IMR-90 (cell line): ENCODE results near the gene PRKCH. TPM values are rescaled to one million over a fixed set of nuclear protein-coding genes. Genes with fewer than 3 reads are reported as not detected.

Source experiments
- ATAC-seq: fragments of 200-7000 bp; cut with Tn5 transposase; 2 replicates; pipeline ENCODE4 v1.9.1; 2020; ENCODE audit warnings: low read depth, mild to moderate bottlenecking, moderate library complexity
- BruUV-seq: library from RNA; stranded (reverse); fragments of 400-500 nt; replicated peaks from 2 replicates; lab custom pipeline; 2021; lab: Mats Ljungman, UMichigan
- CTCF ChIA-PET: fragments of 300-600 bp; formaldehyde crosslinking; extraction: SDS; loops from one replicate; lab custom pipeline; 2021; ENCODE audit warnings: antibody characterized with exemption; lab: Yijun Ruan, JAX
- POLR2A ChIA-PET: fragments of 300-600 bp; sonication (Branson Sonifier 250); formaldehyde crosslinking; loops from one replicate; lab custom pipeline; 2022; ENCODE audit warnings: antibody characterized with exemption; ENCODE audit not compliant: unreplicated experiment; lab: Charles Lee
- DNase-seq: peaks from one replicate; pipeline ENCODE4 v3.0.0; 2013
- H2AFZ ChIP-seq: replicated peaks from 2 replicates; pipeline ENCODE3; 2013; ENCODE audit warnings: low read length, mild to moderate bottlenecking; ENCODE audit not compliant: poor library complexity
- H2AK5ac ChIP-seq: 2 replicates; pipeline ENCODE4 v1.6.1; 2013; ENCODE audit warnings: low read depth, low read length, inconsistent platforms
- H2AK9ac ChIP-seq: replicated peaks from 2 replicates; pipeline ENCODE3; 2013; ENCODE audit warnings: mild to moderate bottlenecking, low read depth, low read length, moderate library complexity; ENCODE audit not compliant: poor library complexity
- H2BK120ac ChIP-seq: 2 replicates; pipeline ENCODE4 v1.6.1; 2013; ENCODE audit warnings: low read depth, low read length, inconsistent platforms
- H2BK15ac ChIP-seq: 3 replicates; pipeline ENCODE4 v1.6.1; 2013; ENCODE audit warnings: low read depth, low read length, inconsistent platforms
- H2BK20ac ChIP-seq: 2 replicates; pipeline ENCODE4 v1.6.1; 2013; ENCODE audit warnings: low read depth, mild to moderate bottlenecking, inconsistent platforms, low read length, moderate library complexity
- H2BK5ac ChIP-seq: 2 replicates; pipeline ENCODE4 v1.6.1; 2013; ENCODE audit warnings: mild to moderate bottlenecking, low read depth, low read length, inconsistent platforms; ENCODE audit not compliant: poor library complexity, severe bottlenecking
- H3K14ac ChIP-seq: replicated peaks from 2 replicates; pipeline ENCODE4 v1.6.1; 2013; ENCODE audit warnings: low read depth, low read length, inconsistent platforms
- H3K18ac ChIP-seq: 2 replicates; pipeline ENCODE4 v1.6.1; 2013; ENCODE audit warnings: low read depth, low read length, control low read depth
- H3K23ac ChIP-seq: 2 replicates; pipeline ENCODE4 v1.6.1; 2013; ENCODE audit warnings: low read depth, low read length, inconsistent platforms
- H3K27ac ChIP-seq: 2 replicates; pipeline ENCODE4 v1.5.1; 2013; ENCODE audit warnings: mild to moderate bottlenecking, control low read depth, low read length; ENCODE audit not compliant: insufficient read depth
- H3K27me3 ChIP-seq: 2 replicates; pipeline ENCODE4 v1.6.1; 2013; ENCODE audit warnings: low read length; ENCODE audit not compliant: control insufficient read depth, insufficient read depth
- H3K36me3 ChIP-seq: 2 replicates; pipeline ENCODE4 v1.6.1; 2013; ENCODE audit warnings: low read length, mixed read lengths; ENCODE audit not compliant: control insufficient read depth, insufficient read depth
- H3K4ac ChIP-seq: 2 replicates; pipeline ENCODE4 v1.6.1; 2013; ENCODE audit warnings: low read depth, low read length, inconsistent platforms
- H3K4me1 ChIP-seq: 2 replicates; pipeline ENCODE4 v1.6.1; 2013; ENCODE audit warnings: low read length, mixed read lengths; ENCODE audit not compliant: control insufficient read depth, insufficient read depth
- H3K4me2 ChIP-seq: 2 replicates; pipeline ENCODE4 v1.6.1; 2013; ENCODE audit warnings: low read depth, mild to moderate bottlenecking, control low read depth, low read length, moderate library complexity
- H3K4me3 ChIP-seq: 2 replicates; pipeline ENCODE4 v1.5.1; 2013; ENCODE audit warnings: low read depth, mild to moderate bottlenecking, control low read depth, low read length, moderate library complexity; ENCODE audit not compliant: insufficient read depth
- H3K56ac ChIP-seq: 2 replicates; pipeline ENCODE4 v1.6.1; 2013; ENCODE audit warnings: low read length, inconsistent platforms; ENCODE audit not compliant: insufficient read depth; ENCODE audit errors: extremely low read depth
- H3K79me1 ChIP-seq, 2 experiments: 2 replicates each; pipeline ENCODE4 v1.6.1; 2013; ENCODE audit warnings: low read length in 2 of 2, inconsistent platforms in 1 of 2, low read depth in 1 of 2
- H3K9ac ChIP-seq: 2 replicates; pipeline ENCODE4 v1.6.1; 2013; ENCODE audit warnings: low read depth, low read length, control low read depth
- H3K9me1 ChIP-seq: 2 replicates; pipeline ENCODE4 v1.6.1; 2013; ENCODE audit warnings: low read length, inconsistent platforms; ENCODE audit not compliant: insufficient read depth
- H3K9me3 ChIP-seq: 2 replicates; pipeline ENCODE4 v1.6.1; 2013; ENCODE audit warnings: low read length; ENCODE audit not compliant: control insufficient read depth, insufficient read depth
- H4K20me1 ChIP-seq: 2 replicates; pipeline ENCODE4 v1.6.1; 2013; ENCODE audit warnings: low read length, inconsistent platforms; ENCODE audit not compliant: insufficient read depth
- H4K5ac ChIP-seq: 2 replicates; pipeline ENCODE4 v1.6.1; 2013; ENCODE audit warnings: mild to moderate bottlenecking, low read depth, low read length, control low read depth
- H4K8ac ChIP-seq, 2 experiments: 2 replicates each; pipeline ENCODE4 v1.6.1; 2013; ENCODE audit warnings: low read depth in 2 of 2, low read length in 2 of 2, control low read depth in 1 of 2, inconsistent platforms in 1 of 2
- H4K91ac ChIP-seq: 2 replicates; pipeline ENCODE4 v1.6.1; 2013; ENCODE audit warnings: low read depth, low read length, inconsistent platforms; ENCODE audit not compliant: insufficient read depth
- CEBPB ChIP-seq: IDR thresholded peaks from 2 replicates; pipeline ENCODE4 v1.6.1; 2012; ENCODE audit warnings: low read depth, low read length, improper control_type of control experiment
- CHD1 ChIP-seq: IDR thresholded peaks from 2 replicates; pipeline ENCODE4 v1.6.1; 2012; ENCODE audit warnings: low read depth, low read length, improper control_type of control experiment
- CTCF ChIP-seq: conservative IDR thresholded peaks from 2 replicates; pipeline ENCODE4 v1.5.1; 2012; ENCODE audit warnings: mild to moderate bottlenecking, low read depth, low read length, improper control_type of control experiment
- MXI1 ChIP-seq: IDR thresholded peaks from 2 replicates; pipeline ENCODE4 v1.6.1; 2012; ENCODE audit warnings: low read depth, mild to moderate bottlenecking, low read length, moderate library complexity, borderline replicate concordance
- NFE2L2 ChIP-seq: fragments of 150-350 bp; IDR thresholded peaks from 2 replicates; pipeline ENCODE4 v1.6.1; 2016; ENCODE audit warnings: low read depth, mild to moderate bottlenecking, low read length
- POLR2A ChIP-seq: IDR thresholded peaks from 2 replicates; pipeline ENCODE4 v1.6.1; 2012; ENCODE audit warnings: mild to moderate bottlenecking, low read depth, low read length
- RAD21 ChIP-seq: IDR thresholded peaks from 2 replicates; pipeline ENCODE4 v1.6.1; 2012; ENCODE audit warnings: low read length, improper control_type of control experiment
- RCOR1 ChIP-seq: IDR thresholded peaks from 2 replicates; pipeline ENCODE4 v1.6.1; 2012; ENCODE audit warnings: mild to moderate bottlenecking, low read length, improper control_type of control experiment; ENCODE audit not compliant: insufficient replicate concordance
- WGBS, 2 experiments: methylation state at CpG; one replicate each; pipeline versions ENCODE4 v1.1.5 to v1.1.7; 2013; ENCODE audit warnings: missing lambda C conversion rate in 2 of 2; ENCODE audit not compliant: insufficient read length in 1 of 2; ENCODE audit errors: extremely low coverage in 2 of 2; 5-methylcytosine and 5-hydroxymethylcytosine counted together
- dilution Hi-C: fragments of 300-500 bp; cut with HindIII; formaldehyde crosslinking; loops from one replicate; pipeline ENCODE4 v1.14.3; 2018; ENCODE audit warnings: low sequenced_read_pairs; ENCODE audit not compliant: unreplicated experiment
- in situ Hi-C: fragments of 300-500 bp; cut with MboI; formaldehyde crosslinking; loops from 3 replicates; pipeline ENCODE4 v1.14.3; 2019; ENCODE audit warnings: low sequenced_read_pairs, inconsistent platforms, mixed read lengths
- intact Hi-C: fragments of 100-400 bp; cut with micrococcal nuclease; formaldehyde crosslinking; loops from 2 replicates; pipeline ENCODE4 v1.10.0; 2022
- polyA plus RNA-seq, 3 experiments: library from polyadenylated mRNA; depleted of rRNA; stranded (reverse); fragments of >200 nt; gene quantifications; 2 replicates each; pipeline ENCODE4 v1.2.3, GENCODE V29; 2012; ENCODE audit warnings: low replicate concordance in 1 of 3
- total RNA-seq: library from RNA; depleted of rRNA; stranded (reverse); fragments of >200 nt; gene quantifications from 2 replicates; pipeline ENCODE4 v1.2.3, GENCODE V29; 2012
- TF ChIP-seq, protein P1 (sequence below): fragments of 150-350 bp; IDR thresholded peaks from 2 replicates; pipeline ENCODE4 v1.6.1; 2017; ENCODE audit warnings: mild to moderate bottlenecking, antibody characterized with exemption, low read length, low read depth

Gene PRKCH
- total and polyA plus RNA-seq, 2 of the 4 experiments (the other 2 are of a cell fraction) = 1.6 to 2.3 TPM

- TF ChIP-seq RAD21 = no peak
- no peak for TF ChIP-seq RCOR1
Measured at GRCh38 chr14:61485661-61486060, 164.3 kb downstream of the PRKCH start (continued).

- ATAC-seq (no peak), DNase-seq (no peak)
- no peak overlapping the region for H2AK9ac ChIP-seq
- POLR2A ChIA-PET = no interaction called here
- intact Hi-C loops = no loop called here
- peaks cover 3% of the 10 kb centered on the region for H3K9me1 ChIP-seq
- TF ChIP-seq MXI1 (no peak), POLR2A (no peak), CTCF (no peak), CHD1 (no peak), NFE2L2 (no peak), RAD21 (no peak), CEBPB (no peak)
- TF ChIP-seq, protein P1, sequence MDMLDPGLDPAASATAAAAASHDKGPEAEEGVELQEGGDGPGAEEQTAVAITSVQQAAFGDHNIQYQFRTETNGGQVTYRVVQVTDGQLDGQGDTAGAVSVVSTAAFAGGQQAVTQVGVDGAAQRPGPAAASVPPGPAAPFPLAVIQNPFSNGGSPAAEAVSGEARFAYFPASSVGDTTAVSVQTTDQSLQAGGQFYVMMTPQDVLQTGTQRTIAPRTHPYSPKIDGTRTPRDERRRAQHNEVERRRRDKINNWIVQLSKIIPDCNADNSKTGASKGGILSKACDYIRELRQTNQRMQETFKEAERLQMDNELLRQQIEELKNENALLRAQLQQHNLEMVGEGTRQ = no peak
- peaks cover 5% of the 10 kb centered on the region for H3K4me1 ChIP-seq
- no peak overlapping the region for H3K4me3 ChIP-seq
- H3K4ac ChIP-seq = no peak overlapping the region
- H2BK20ac ChIP-seq = no peak overlapping the region
- no peak overlapping the region for H3K27ac ChIP-seq
- 67% methylated on average over 1 of the region's 5 CpGs; no CpG with 5 or more reads in 1 of the 2 experiments for WGBS, 2 experiments
- no peak overlapping the region for H4K91ac ChIP-seq
- dilution Hi-C loops = no loop called here
- H3K18ac ChIP-seq = no peak overlapping the region
- no peak overlapping the region for H3K9ac ChIP-seq
- H4K8ac ChIP-seq = no peak overlapping the region
- no peak overlapping the region for H2BK15ac ChIP-seq
- no peaks in the 10 kb centered on the region for H3K36me3 ChIP-seq
- no peak overlapping the region for H2BK5ac ChIP-seq
- no peak overlapping the region for H2AFZ ChIP-seq
- H3K9me3 ChIP-seq = no peaks in the 10 kb centered on the region
- H3K79me1 ChIP-seq = no peaks in the 10 kb centered on the region
- CTCF ChIA-PET = no interaction called here
- in situ Hi-C loops = no loop called here
- no peak overlapping the region for H4K5ac ChIP-seq
- H3K23ac ChIP-seq = no peak overlapping the region
- H4K20me1 ChIP-seq = no peaks in the 10 kb centered on the region
- H3K4me2 ChIP-seq = no peak overlapping the region
- H2AK5ac ChIP-seq = peak overlapping the region; percentile 56; the same call in 1 of the 2 replicates
- no TSS peak for BruUV-seq
- no peak overlapping the region for H3K56ac ChIP-seq
- no peaks in the 10 kb centered on the region for H3K27me3 ChIP-seq
- H3K14ac ChIP-seq = no peak overlapping the region
- H2BK120ac ChIP-seq = no peak overlapping the region
Measured at GRCh38 chr14:61486930-61487495, 165.6 kb downstream of the PRKCH start.
